HG03103 (cell line): ENCODE data around the gene FGL2.
A peak's percentile ranks its signal among the peaks of the same experiment; 100 is the strongest.
"Not testable (repeated sequence)": the region's sequence is repeated elsewhere in the genome, so short reads cannot be mapped to it uniquely, and the experiment has no call there.

Source experiments
- ATAC-seq: cut with Tn5 transposase; IDR thresholded peaks from one replicate; pipeline ENCODE4 v1.9.1; 2021; ENCODE audit warnings: low read depth; ENCODE audit not compliant: unreplicated experiment

Gene FGL2

GRCh38 chr7:77157446-77157845, 42.2 kb downstream of the FGL2 start:
- ATAC-seq, result peak; percentile 49

- peak; percentile 63 for ATAC-seq
Observed at GRCh38 chr7:77157034-77157433, 42.6 kb downstream of the FGL2 start.

GRCh38 chr7:77155601-77156377, 43.8 kb downstream of the FGL2 start:
- not testable (repeated sequence) for ATAC-seq

GRCh38 chr7:77154917-77155464, 44.6 kb downstream of the FGL2 start:
- ATAC-seq, result not testable (repeated sequence)

GRCh38 chr7:77152232-77152631, 47.4 kb downstream of the FGL2 start:
- not testable (repeated sequence) for ATAC-seq
